Measurements from ENCODE around the gene CFAP221. TPM values are rescaled to one million over a fixed set of nuclear protein-coding genes. Genes with fewer than 3 reads are reported as not detected.

CFAP221 gene
- total RNA-seq, 3 donors from 2014 or later, result 0.98 to 3.5 TPM; not detected in 1

GRCh38 chr2:119550856-119551255 is 6.6 kb downstream of the CFAP221 start:
- Histone ChIP-seq H3K36me3 (no peaks in the 10 kb centered on the region), H3K27me3 (no peaks in the 10 kb centered on the region), H3K9me3 (no peaks in the 10 kb centered on the region), H3K4me1 (no peaks in the 10 kb centered on the region), H3K27ac (no peak overlapping the region), H3K4me3 (no peak overlapping the region)
- DNase-seq (ENCODE audit: low spot score in 2 of 2), result no peak
- TF ChIP-seq POLR2AphosphoS5 (IDR thresholded peaks at IDR 0.05) (no peak), POLR2A (IDR thresholded peaks at IDR 0.05) (no peak), CTCF (IDR thresholded peaks at IDR 0.05) (no peak)
- intact Hi-C loops (cut with DNase I; ENCODE audit: low total_unique reads), result no loop called here

- Histone ChIP-seq H3K4me3 (no peak overlapping the region), H3K27me3 (no peaks in the 10 kb centered on the region), H3K36me3 (no peaks in the 10 kb centered on the region), H3K9me3 (no peaks in the 10 kb centered on the region), H3K27ac (no peak overlapping the region), H3K4me1 (no peaks in the 10 kb centered on the region)
- TF ChIP-seq CTCF (IDR thresholded peaks at IDR 0.05), result no peak
- no peak for TF ChIP-seq POLR2AphosphoS5 (IDR thresholded peaks at IDR 0.05)
- TF ChIP-seq POLR2A (IDR thresholded peaks at IDR 0.05), result no peak
- DNase-seq (ENCODE audit: low spot score in 2 of 2), result no peak
- intact Hi-C loops (cut with DNase I; ENCODE audit: low total_unique reads), result no loop called here
These were observed 8.7 kb downstream of the CFAP221 start for GRCh38 chr2:119552902-119553301.

DNA sequence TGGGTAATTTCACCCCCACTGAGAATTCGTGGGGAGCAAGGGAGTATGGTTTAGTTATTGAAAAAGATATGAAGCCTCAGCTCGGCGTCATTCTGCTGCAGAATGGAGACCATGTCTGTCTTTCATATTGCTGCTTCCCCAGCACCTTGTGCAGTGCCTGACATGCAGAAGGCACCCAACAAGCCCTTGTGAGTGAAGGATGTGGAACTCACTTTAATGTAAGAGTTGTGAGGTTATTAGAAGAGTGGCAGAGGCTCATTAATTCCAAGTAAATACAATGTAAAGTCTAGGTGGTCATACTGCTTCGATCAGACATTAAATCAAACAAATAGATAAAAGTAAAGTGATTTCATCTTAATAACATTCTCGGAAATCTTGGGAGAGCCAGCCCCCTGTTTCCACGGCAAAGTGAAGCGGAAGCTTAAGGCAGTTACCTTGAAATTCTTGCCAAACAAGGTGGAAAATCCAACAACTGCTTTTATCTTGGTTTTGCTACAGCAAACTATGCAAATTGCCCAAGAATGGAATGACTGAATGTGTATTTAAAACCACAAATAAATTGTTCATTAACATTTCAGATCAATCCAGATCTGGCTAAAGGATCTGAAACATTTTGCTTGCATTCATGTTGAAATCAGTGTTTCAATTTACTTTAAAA is 9.6 kb downstream of the CFAP221 start:
- Histone ChIP-seq H3K27ac (no peak overlapping the region), H3K36me3 (no peaks in the 10 kb centered on the region), H3K27me3 (no peaks in the 10 kb centered on the region), H3K9me3 (no peaks in the 10 kb centered on the region), H3K4me1 (no peaks in the 10 kb centered on the region), H3K4me3 (no peak overlapping the region)
- TF ChIP-seq POLR2AphosphoS5 (IDR thresholded peaks at IDR 0.05), result no peak
- no peak for TF ChIP-seq CTCF (IDR thresholded peaks at IDR 0.05)
- no peak for TF ChIP-seq POLR2A (IDR thresholded peaks at IDR 0.05)
- intact Hi-C loops (cut with DNase I; ENCODE audit: low total_unique reads), result no loop called here
- no peak for DNase-seq (ENCODE audit: low spot score in 2 of 2)

- Histone ChIP-seq H3K4me3 (no peak overlapping the region), H3K4me1 (no peaks in the 10 kb centered on the region), H3K27me3 (no peaks in the 10 kb centered on the region), H3K27ac (no peak overlapping the region), H3K36me3 (no peaks in the 10 kb centered on the region), H3K9me3 (peaks cover 4 to 18% of the 10 kb centered on the region in 2 donors)
- intact Hi-C loops (cut with DNase I; ENCODE audit: low total_unique reads), result no loop called here
- TF ChIP-seq POLR2AphosphoS5 (IDR thresholded peaks at IDR 0.05), result no peak
- no peak for TF ChIP-seq POLR2A (IDR thresholded peaks at IDR 0.05)
- no peak for TF ChIP-seq CTCF (IDR thresholded peaks at IDR 0.05)
- no peak for DNase-seq (ENCODE audit: low spot score in 2 of 2)
These were observed 21.2 kb downstream of the CFAP221 start for GRCh38 chr2:119565481-119565880.

DNA sequence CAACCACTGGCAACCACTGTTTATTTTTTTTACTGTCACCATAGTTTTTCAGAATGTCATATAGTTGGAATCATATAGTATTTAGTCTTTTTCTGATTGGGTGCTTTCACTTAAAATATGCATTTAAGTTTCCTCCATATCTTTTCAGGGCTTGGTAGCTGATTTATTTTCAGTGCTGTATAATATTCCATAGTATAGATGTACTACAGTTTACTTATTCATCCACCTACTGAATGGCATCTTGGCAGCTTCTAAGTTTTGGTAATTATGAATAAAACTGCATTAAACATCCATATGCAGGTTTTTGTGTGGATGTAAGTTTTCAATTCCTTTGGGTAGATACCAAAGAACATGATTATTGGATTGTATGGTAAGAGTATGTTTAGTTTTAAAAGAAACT is 23.0 kb downstream of the CFAP221 start:
- intact Hi-C loops (cut with DNase I; ENCODE audit: low total_unique reads), result no loop called here
- no peak for TF ChIP-seq POLR2A (IDR thresholded peaks at IDR 0.05)
- TF ChIP-seq CTCF (IDR thresholded peaks at IDR 0.05), result no peak
- no peak for TF ChIP-seq POLR2AphosphoS5 (IDR thresholded peaks at IDR 0.05)
- no peak overlapping the region for H3K4me3 ChIP-seq
- DNase-seq (ENCODE audit: low spot score in 2 of 2), result no peak
- H3K27me3 ChIP-seq, result no peaks in the 10 kb centered on the region
- no peaks in the 10 kb centered on the region for H3K4me1 ChIP-seq
- H3K9me3 ChIP-seq, result peaks cover 4 to 18% of the 10 kb centered on the region in 2 donors
- H3K27ac ChIP-seq, result no peak overlapping the region
- H3K36me3 ChIP-seq, result no peaks in the 10 kb centered on the region
